GM19395 (cell line): Measurements from ENCODE around the gene TBC1D5.
"Not testable (repeated sequence)": the region's sequence is repeated elsewhere in the genome, so short reads cannot be mapped to it uniquely, and the experiment has no call there.

Experiments
- ATAC-seq: cut with Tn5 transposase; IDR thresholded peaks from one replicate; pipeline ENCODE4 v1.9.1; 2021; ENCODE audit warnings: mild to moderate bottlenecking, moderate library complexity; ENCODE audit not compliant: unreplicated experiment

Gene TBC1D5

GRCh38 chr3:17423786-17424536 is 318.5 kb downstream of the TBC1D5 start:
- ATAC-seq, result peak; percentile 78

- no peak for ATAC-seq
These were observed 319.8 kb downstream of the TBC1D5 start for GRCh38 chr3:17422636-17423035.

- no peak for ATAC-seq
These were observed 321.8 kb downstream of the TBC1D5 start for GRCh38 chr3:17420668-17421067.

- ATAC-seq, result peak; percentile 92
These were observed 329.4 kb downstream of the TBC1D5 start for GRCh38 chr3:17412950-17413530.

- ATAC-seq, result no peak
These were observed 331.1 kb downstream of the TBC1D5 start for GRCh38 chr3:17411157-17411877.

- no peak for ATAC-seq
These were observed 334.9 kb downstream of the TBC1D5 start for GRCh38 chr3:17407576-17407975.

GRCh38 chr3:17404548-17404947 is 337.9 kb downstream of the TBC1D5 start:
- ATAC-seq, result no peak

GRCh38 chr3:17402442-17402841 is 340.0 kb downstream of the TBC1D5 start:
- no peak for ATAC-seq

- no peak for ATAC-seq
These were observed 340.5 kb downstream of the TBC1D5 start for GRCh38 chr3:17401912-17402311.

- ATAC-seq, result peak; percentile 48
These were observed 342.8 kb downstream of the TBC1D5 start for GRCh38 chr3:17399586-17399985.

GRCh38 chr3:17398959-17399551 is 343.4 kb downstream of the TBC1D5 start:
- ATAC-seq, result peak; percentile 98

- no peak for ATAC-seq
These were observed 346.4 kb downstream of the TBC1D5 start for GRCh38 chr3:17396036-17396435.

GRCh38 chr3:17394541-17395155 is 347.8 kb downstream of the TBC1D5 start:
- no peak for ATAC-seq

- ATAC-seq, result not testable (repeated sequence)
These were observed 349.9 kb downstream of the TBC1D5 start for GRCh38 chr3:17392516-17392915.

GRCh38 chr3:17390785-17391184 is 351.6 kb downstream of the TBC1D5 start:
- no peak for ATAC-seq

GRCh38 chr3:17387108-17387507 is 355.3 kb downstream of the TBC1D5 start:
- ATAC-seq, result no peak

GRCh38 chr3:17386432-17386831 is 356.0 kb downstream of the TBC1D5 start:
- ATAC-seq, result no peak

GRCh38 chr3:17384567-17385296 is 357.7 kb downstream of the TBC1D5 start:
- ATAC-seq, result no peak

GRCh38 chr3:17373304-17373703 is 369.1 kb downstream of the TBC1D5 start:
- ATAC-seq, result no peak
